Bronchial epithelial cell (primary cell): ENCODE data around the gene ANO6. TPM values are rescaled to one million over a fixed set of nuclear protein-coding genes. Genes with fewer than 3 reads are reported as not detected.
A peak's percentile ranks its signal among the peaks of the same experiment; 100 is the strongest.
"Not testable (repeated sequence)": the region's sequence is repeated elsewhere in the genome, so short reads cannot be mapped to it uniquely, and the experiment has no call there.

Source experiments
- DNase-seq: peaks from one replicate; pipeline ENCODE4 v3.0.0-alpha.2; 2010; ENCODE audit warnings: low read depth
- FAIRE-seq: peaks from 2 replicates; lab custom pipeline; 2011; peaks lifted over from hg19 to GRCh38; lab: Jason Lieb, UNC
- H3K27me3 ChIP-seq: 2 replicates; pipeline ENCODE4 v1.5.1; 2011; ENCODE audit warnings: low read length; ENCODE audit not compliant: control insufficient read depth, insufficient read depth
- H3K36me3 ChIP-seq: 2 replicates; pipeline ENCODE4 v1.5.1; 2011; ENCODE audit warnings: low read length; ENCODE audit not compliant: control insufficient read depth, insufficient read depth
- H3K4me3 ChIP-seq: 2 replicates; pipeline ENCODE4 v1.5.1; 2011; ENCODE audit warnings: mild to moderate bottlenecking, low read depth, low read length, control low read depth
- total RNA-seq: library from RNA; depleted of rRNA; stranded (reverse); fragments of >200 nt; gene quantifications from 2 replicates; pipeline ENCODE4 v1.2.1, GENCODE V29; 2014
- TF ChIP-seq, protein P1 (sequence below): IDR thresholded peaks from 2 replicates; pipeline ENCODE4 v1.5.1; 2011; ENCODE audit warnings: mild to moderate bottlenecking, moderate library complexity, low read length, control low read depth, inconsistent platforms; ENCODE audit not compliant: insufficient read depth, severe bottlenecking

The ANO6 gene
- total RNA-seq, 1 donor from 2014 or later = 23.2 TPM

GRCh38 chr12:45260104-45260815 is 44.4 kb downstream of the ANO6 start:
- H3K36me3 ChIP-seq = no peaks in the 10 kb centered on the region
- FAIRE-seq (no peak), DNase-seq (no peak)
- TF ChIP-seq, protein P1, sequence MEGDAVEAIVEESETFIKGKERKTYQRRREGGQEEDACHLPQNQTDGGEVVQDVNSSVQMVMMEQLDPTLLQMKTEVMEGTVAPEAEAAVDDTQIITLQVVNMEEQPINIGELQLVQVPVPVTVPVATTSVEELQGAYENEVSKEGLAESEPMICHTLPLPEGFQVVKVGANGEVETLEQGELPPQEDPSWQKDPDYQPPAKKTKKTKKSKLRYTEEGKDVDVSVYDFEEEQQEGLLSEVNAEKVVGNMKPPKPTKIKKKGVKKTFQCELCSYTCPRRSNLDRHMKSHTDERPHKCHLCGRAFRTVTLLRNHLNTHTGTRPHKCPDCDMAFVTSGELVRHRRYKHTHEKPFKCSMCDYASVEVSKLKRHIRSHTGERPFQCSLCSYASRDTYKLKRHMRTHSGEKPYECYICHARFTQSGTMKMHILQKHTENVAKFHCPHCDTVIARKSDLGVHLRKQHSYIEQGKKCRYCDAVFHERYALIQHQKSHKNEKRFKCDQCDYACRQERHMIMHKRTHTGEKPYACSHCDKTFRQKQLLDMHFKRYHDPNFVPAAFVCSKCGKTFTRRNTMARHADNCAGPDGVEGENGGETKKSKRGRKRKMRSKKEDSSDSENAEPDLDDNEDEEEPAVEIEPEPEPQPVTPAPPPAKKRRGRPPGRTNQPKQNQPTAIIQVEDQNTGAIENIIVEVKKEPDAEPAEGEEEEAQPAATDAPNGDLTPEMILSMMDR = no peak
- no peak overlapping the region for H3K4me3 ChIP-seq
- H3K27me3 ChIP-seq = no peaks in the 10 kb centered on the region

DNA sequence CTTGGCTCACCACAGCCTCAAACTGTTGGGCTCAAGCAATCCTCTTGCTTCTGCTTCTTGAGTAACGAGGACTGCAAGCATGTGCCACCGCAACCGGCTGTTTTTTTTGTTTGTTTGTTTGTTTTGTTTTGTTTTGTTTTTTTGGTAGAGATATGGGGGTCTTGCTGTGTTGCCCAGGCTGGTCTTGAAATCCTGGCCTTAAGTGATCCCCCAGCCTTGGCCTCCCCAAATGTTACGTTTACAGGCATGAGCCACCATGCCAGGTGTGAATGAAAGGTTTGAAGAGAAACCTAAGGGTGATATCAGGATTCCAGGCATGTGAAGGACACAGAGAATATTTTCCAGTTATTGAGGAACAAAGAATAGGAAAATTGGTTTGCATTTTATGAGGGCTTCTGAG is 45.0 kb downstream of the ANO6 start:
- TF ChIP-seq, protein P1 = no peak
- Histone ChIP-seq H3K4me3 (no peak overlapping the region), H3K36me3 (no peaks in the 10 kb centered on the region), H3K27me3 (no peaks in the 10 kb centered on the region)
- no peak for DNase-seq
- FAIRE-seq = no peak

DNA sequence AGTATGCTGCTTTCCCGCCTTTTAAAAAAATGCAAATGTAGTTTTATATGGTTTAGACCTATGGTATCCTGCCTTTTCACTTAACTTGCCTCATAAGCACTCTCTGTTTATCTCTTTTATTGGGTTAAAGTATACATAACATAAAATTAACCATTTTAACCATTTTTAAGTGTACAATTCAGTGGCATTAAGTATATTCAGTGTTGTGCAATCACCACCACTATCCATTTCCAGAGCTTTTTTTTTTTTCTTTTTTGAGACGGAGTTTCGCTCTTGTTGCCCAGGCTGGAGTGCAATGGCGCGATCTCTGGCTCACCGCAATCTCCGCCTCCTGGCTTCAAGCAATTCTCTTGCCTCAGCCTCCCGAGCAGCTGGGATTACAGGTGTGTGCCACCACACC is 46.3 kb downstream of the ANO6 start:
- H3K27me3 ChIP-seq, H3K4me3 ChIP-seq, H3K36me3 ChIP-seq, DNase-seq, FAIRE-seq: not testable (repeated sequence)

GRCh38 chr12:45263587-45263986 is 47.7 kb downstream of the ANO6 start:
- Histone ChIP-seq H3K4me3 (no peak overlapping the region), H3K36me3 (no peaks in the 10 kb centered on the region), H3K27me3 (no peaks in the 10 kb centered on the region)
- DNase-seq (no peak), FAIRE-seq (no peak)
- TF ChIP-seq, protein P1 = no peak

GRCh38 chr12:45268672-45269411 is 52.9 kb downstream of the ANO6 start:
- TF ChIP-seq, protein P1 = peak; percentile 48
- H3K36me3 ChIP-seq = no peaks in the 10 kb centered on the region
- FAIRE-seq (no peak), DNase-seq (peak; percentile 88)
- H3K4me3 ChIP-seq = no peak overlapping the region
- no peaks in the 10 kb centered on the region for H3K27me3 ChIP-seq

DNA sequence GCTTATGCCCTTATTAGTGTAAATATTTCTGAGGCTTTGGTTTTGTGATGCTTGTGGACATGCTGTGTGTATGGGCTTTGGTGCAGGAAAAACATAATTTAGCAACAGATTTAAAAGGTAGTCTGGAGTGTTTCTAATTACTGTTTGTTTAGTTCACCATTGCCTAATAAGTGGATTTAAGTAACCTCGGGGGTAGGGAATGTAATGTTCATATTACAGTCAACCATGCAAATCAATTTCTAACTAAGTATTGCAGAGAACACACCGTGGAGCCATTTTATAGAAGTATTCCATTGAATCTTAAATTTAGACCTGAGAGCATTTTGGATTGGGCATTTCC is 53.5 kb downstream of the ANO6 start:
- DNase-seq = no peak
- no peak for FAIRE-seq
- no peak overlapping the region for H3K4me3 ChIP-seq
- TF ChIP-seq, protein P1 = no peak
- no peaks in the 10 kb centered on the region for H3K36me3 ChIP-seq
- no peaks in the 10 kb centered on the region for H3K27me3 ChIP-seq
